Transverse colon (tissue), 4 donors: ENCODE results near the gene BCL11B. TPM values are rescaled to one million over a fixed set of nuclear protein-coding genes. Genes with fewer than 3 reads are reported as not detected.

ENCODE experiments used
- DNase-seq: peaks from one replicate; pipeline ENCODE4 v3.0.0-alpha.2; 2019
- H3K27ac ChIP-seq, 4 donors: fragments of 200-600 bp; sonication (generic); 2 replicates each; pipeline ENCODE4 v1.5.1; 2016 to 2018; ENCODE audit warnings: inconsistent platforms in 4 of 4
- H3K27me3 ChIP-seq: fragments of 200-600 bp; sonication (generic); 2 replicates; pipeline ENCODE4 v1.5.1; 2017; ENCODE audit warnings: inconsistent platforms
- H3K36me3 ChIP-seq, 4 donors: fragments of 200-600 bp; sonication (generic); 2 replicates each; pipeline ENCODE4 v1.5.1; 2017 to 2019; ENCODE audit warnings: inconsistent platforms in 4 of 4
- H3K4me1 ChIP-seq, 4 donors: fragments of 200-600 bp; sonication (generic); 2 replicates each; pipeline ENCODE4 v1.5.1; 2017 to 2020; ENCODE audit warnings: inconsistent platforms in 4 of 4
- H3K4me3 ChIP-seq, 4 donors: fragments of 200-600 bp; sonication (generic); 1 replicate in 1 of 4; 2 replicates in 3 of 4; pipeline versions ENCODE4 v1.5.1 to v1.6.1; 2017 to 2019; ENCODE audit warnings: inconsistent platforms in 4 of 4
- H3K9me3 ChIP-seq, 2 donors: fragments of 200-600 bp; sonication (generic); 2 replicates each; pipeline ENCODE4 v1.5.1; 2017 to 2019; ENCODE audit warnings: inconsistent platforms in 2 of 2
- EP300 ChIP-seq: sonication (generic); formaldehyde crosslinking; IDR thresholded peaks from one replicate; pipeline ENCODE4 v1.6.1; 2017; ENCODE audit warnings: antibody characterized with exemption, low read depth
- POLR2A ChIP-seq: fragments of 450-650 bp; IDR thresholded peaks from one replicate; pipeline ENCODE4 v1.6.1; 2016; ENCODE audit warnings: antibody characterized with exemption, mild to moderate bottlenecking, moderate library complexity
- POLR2AphosphoS5 ChIP-seq, 3 donors: sonication (generic); formaldehyde crosslinking; IDR thresholded peaks; one replicate each; pipeline ENCODE4 v1.6.1; 2016; ENCODE audit warnings: antibody characterized with exemption in 3 of 3
- WGBS, 2 donors: methylation state at CpG; one replicate each; pipeline ENCODE4 v1.1.5; 2018; ENCODE audit warnings: low coverage in 1 of 2; 5-methylcytosine and 5-hydroxymethylcytosine counted together
- in situ Hi-C, 4 donors: fragments of 200-750 bp; cut with MboI; loops; one replicate each; pipeline versions ENCODE4 v1.15.0 to v1.15.1; 2017; ENCODE audit warnings: low sequenced_read_pairs in 3 of 4, low pct_ligation_motif_present in 1 of 4, low pct_unique_long_range_greater_than_20kb in 1 of 4
- intact Hi-C: fragments of 100-400 bp; cut with DNase I; formaldehyde crosslinking; loops from one replicate; pipeline ENCODE4 v1.15.1; 2023; ENCODE audit warnings: low total_unique reads
- total RNA-seq, 4 donors: library from RNA; depleted of rRNA; stranded (reverse); fragments of >200 nt; gene quantifications; one replicate each; pipeline ENCODE4 v1.1.0, GENCODE V29; 2016
- TF ChIP-seq, protein P1 (sequence below), 5 experiments: fragments of 200-600 bp in 3 of 5; fragments of 450-650 bp in 2 of 5; sonication (generic) in 3 of 5; IDR thresholded peaks; 1 replicate in 2 of 5; 2 replicates in 3 of 5; pipeline ENCODE4 v1.5.1; 2016 to 2017; ENCODE audit warnings: antibody characterized with exemption in 5 of 5, inconsistent platforms in 3 of 5, mild to moderate bottlenecking in 2 of 5, moderate library complexity in 1 of 5

The BCL11B gene
- total RNA-seq, 4 donors from 2014 or later = 0.37 to 4.8 (median 3.7) TPM

DNA sequence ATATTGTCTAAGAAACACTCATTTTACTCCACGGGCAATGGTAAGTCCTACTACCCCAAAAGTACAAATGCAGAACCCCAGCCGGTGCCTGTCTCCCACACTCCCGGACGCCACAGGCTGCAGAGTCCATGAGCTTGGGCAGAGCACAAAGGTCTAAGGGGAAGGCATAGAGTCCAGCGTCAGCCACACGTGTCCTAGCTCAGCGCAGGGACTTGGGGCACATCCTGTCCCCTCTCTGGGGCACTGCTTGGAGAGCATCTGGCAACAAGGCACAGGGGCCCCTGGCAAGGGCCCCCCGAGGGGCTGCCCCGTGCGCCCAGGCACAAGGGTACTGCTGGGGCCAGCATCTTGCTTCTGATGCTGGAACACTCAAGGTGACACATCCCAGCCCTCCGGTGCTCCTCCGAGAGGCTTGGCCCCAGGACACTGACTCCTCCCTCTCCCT is 58.4 kb downstream of the BCL11B start:
- Histone ChIP-seq H3K27me3 (no peaks in the 10 kb centered on the region), H3K4me1 (peaks cover 0 to 4% (median 0%) of the 10 kb centered on the region in 4 donors), H3K9me3 (no peaks in the 10 kb centered on the region), H3K36me3 (no peaks in the 10 kb centered on the region), H3K4me3 (no peak overlapping the region), H3K27ac (no peak overlapping the region)
- intact Hi-C loops = no loop called here
- in situ Hi-C loops = no loop called here
- 82% methylated on average over 10 of the region's 12 CpGs; no CpG with 5 or more reads in 1 of the 2 donors for WGBS, 2 donors
- DNase-seq = no peak
- no peak for TF ChIP-seq POLR2AphosphoS5 (IDR thresholded peaks at IDR 0.05)
- TF ChIP-seq, protein P1, sequence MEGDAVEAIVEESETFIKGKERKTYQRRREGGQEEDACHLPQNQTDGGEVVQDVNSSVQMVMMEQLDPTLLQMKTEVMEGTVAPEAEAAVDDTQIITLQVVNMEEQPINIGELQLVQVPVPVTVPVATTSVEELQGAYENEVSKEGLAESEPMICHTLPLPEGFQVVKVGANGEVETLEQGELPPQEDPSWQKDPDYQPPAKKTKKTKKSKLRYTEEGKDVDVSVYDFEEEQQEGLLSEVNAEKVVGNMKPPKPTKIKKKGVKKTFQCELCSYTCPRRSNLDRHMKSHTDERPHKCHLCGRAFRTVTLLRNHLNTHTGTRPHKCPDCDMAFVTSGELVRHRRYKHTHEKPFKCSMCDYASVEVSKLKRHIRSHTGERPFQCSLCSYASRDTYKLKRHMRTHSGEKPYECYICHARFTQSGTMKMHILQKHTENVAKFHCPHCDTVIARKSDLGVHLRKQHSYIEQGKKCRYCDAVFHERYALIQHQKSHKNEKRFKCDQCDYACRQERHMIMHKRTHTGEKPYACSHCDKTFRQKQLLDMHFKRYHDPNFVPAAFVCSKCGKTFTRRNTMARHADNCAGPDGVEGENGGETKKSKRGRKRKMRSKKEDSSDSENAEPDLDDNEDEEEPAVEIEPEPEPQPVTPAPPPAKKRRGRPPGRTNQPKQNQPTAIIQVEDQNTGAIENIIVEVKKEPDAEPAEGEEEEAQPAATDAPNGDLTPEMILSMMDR (IDR thresholded peaks at IDR 0.05) = no peak
- TF ChIP-seq POLR2A = no peak
- TF ChIP-seq EP300 = no peak

DNA sequence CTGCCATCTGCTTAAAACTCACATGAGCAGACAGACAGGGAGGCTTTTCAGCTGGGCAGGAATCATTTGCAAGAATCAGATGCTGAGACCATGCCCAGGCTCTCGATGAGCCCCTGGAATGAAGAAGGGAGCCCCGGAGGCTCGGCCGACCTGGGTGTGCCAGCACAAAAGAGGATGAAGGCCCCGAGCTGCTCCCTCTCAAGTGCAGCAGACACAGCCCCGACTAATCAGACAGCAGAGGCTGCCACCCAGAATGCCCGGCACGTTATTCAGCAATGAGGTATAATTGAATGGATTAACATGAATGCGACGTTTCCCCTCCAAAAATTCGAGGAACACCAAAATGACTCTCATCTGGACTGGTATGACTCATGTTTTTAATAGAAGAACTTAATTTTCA is 58.9 kb downstream of the BCL11B start:
- peaks cover 0 to 4% (median 0%) of the 10 kb centered on the region in 4 donors for H3K4me1 ChIP-seq
- intact Hi-C loops = no loop called here
- TF ChIP-seq EP300 (no peak), POLR2AphosphoS5 (IDR thresholded peaks at IDR 0.05) (no peak), POLR2A (no peak)
- TF ChIP-seq, protein P1 (IDR thresholded peaks at IDR 0.05) = no peak
- no peaks in the 10 kb centered on the region for H3K27me3 ChIP-seq
- in situ Hi-C loops = no loop called here
- no peak overlapping the region for H3K4me3 ChIP-seq
- no peak overlapping the region for H3K27ac ChIP-seq
- no peaks in the 10 kb centered on the region for H3K36me3 ChIP-seq
- H3K9me3 ChIP-seq = no peaks in the 10 kb centered on the region
- no peak for DNase-seq
- 73 to 78% methylated on average over 5 to 11 of the region's 11 CpGs for WGBS, 2 donors

DNA sequence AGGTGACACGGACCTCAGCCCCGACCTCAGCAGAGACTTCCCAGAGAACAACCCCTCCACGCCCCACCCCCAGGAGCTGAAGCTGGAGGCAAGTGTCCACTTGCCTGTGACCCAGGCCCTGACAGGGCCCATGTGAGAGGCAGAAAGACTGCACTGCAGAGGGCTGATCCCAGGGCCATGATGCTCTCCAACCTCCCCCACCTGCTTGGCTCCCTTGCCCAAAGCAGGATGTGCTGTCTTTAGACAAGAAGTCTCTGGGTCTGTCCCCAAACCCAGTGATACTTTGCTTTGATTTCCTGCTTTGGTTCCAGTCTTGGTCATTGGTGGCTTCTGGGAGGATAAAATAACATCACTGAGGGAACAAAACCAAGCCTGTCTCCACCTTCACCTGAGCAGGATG is 59.4 kb downstream of the BCL11B start:
- 94% methylated on average over 3 of the region's 3 CpGs; no CpG with 5 or more reads in 1 of the 2 donors for WGBS, 2 donors
- intact Hi-C loops (no loop called here), in situ Hi-C loops (no loop called here)

DNA sequence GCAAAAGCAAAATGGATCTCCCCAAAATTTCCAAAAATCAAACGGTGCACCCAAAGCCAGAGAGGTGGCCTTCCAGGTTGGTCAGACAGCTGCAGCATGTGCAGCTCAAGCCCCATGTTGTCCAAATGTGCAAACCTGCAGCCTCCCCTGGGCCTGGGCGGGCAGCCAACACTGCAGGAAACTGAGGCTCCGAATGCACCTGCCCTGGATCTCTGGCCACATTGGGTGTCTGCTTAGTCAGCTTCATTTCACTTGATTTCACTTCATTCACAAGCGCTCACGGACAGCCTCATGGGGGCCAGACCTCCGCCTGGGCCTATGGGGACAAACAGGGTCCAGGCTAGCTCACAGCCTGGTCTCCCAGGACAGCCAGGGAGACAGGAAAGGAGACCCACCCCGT is 59.8 kb downstream of the BCL11B start:
- DNase-seq = no peak
- 86% methylated on average over 7 of the region's 7 CpGs; no CpG with 5 or more reads in 1 of the 2 donors for WGBS, 2 donors
- in situ Hi-C loops = no loop called here
- no peak overlapping the region for H3K27ac ChIP-seq
- H3K4me1 ChIP-seq = peaks cover 0 to 4% (median 0%) of the 10 kb centered on the region in 4 donors
- no peak for TF ChIP-seq EP300
- no peak for TF ChIP-seq POLR2AphosphoS5 (IDR thresholded peaks at IDR 0.05)
- TF ChIP-seq, protein P1 (IDR thresholded peaks at IDR 0.05) = no peak
- no peak for TF ChIP-seq POLR2A
- intact Hi-C loops = no loop called here
- H3K36me3 ChIP-seq = no peaks in the 10 kb centered on the region
- H3K4me3 ChIP-seq = no peak overlapping the region
- H3K9me3 ChIP-seq = no peaks in the 10 kb centered on the region
- H3K27me3 ChIP-seq = no peaks in the 10 kb centered on the region

More for the DNA sequence above, 59.4 kb downstream of the BCL11B start:
- H3K27ac ChIP-seq = no peak overlapping the region
- H3K27me3 ChIP-seq = no peaks in the 10 kb centered on the region
- H3K4me3 ChIP-seq = no peak overlapping the region
- H3K4me1 ChIP-seq = peaks cover 0 to 4% (median 0%) of the 10 kb centered on the region in 4 donors
- no peak for DNase-seq
- no peaks in the 10 kb centered on the region for H3K36me3 ChIP-seq
- no peaks in the 10 kb centered on the region for H3K9me3 ChIP-seq
- TF ChIP-seq EP300 (no peak), POLR2A (no peak), POLR2AphosphoS5 (IDR thresholded peaks at IDR 0.05) (no peak)
- TF ChIP-seq, protein P1 (IDR thresholded peaks at IDR 0.05) = no peak
